SK-N-SH treated with all-trans-retinoic acid at 6 μM for 48 hours (cell line): Measurements from ENCODE around the gene ADGRL2.
A peak's percentile ranks its signal among the peaks of the same experiment; 100 is the strongest.

Experiments used
- ATAC-seq: fragments of 200-7000 bp; cut with Tn5 transposase; 3 replicates; pipeline ENCODE4 v1.9.1; 2020; ENCODE audit warnings: mild to moderate bottlenecking, moderate library complexity
- ARNTL ChIP-seq: fragments of 450-650 bp; formaldehyde crosslinking; IDR thresholded peaks from 2 replicates; pipeline ENCODE4 v1.5.0; 2020; ENCODE audit warnings: low read depth, mild to moderate bottlenecking, moderate library complexity, borderline replicate concordance
- BACH2 ChIP-seq: fragments of 250-450 bp; sonication (Bioruptor Pico); IDR thresholded peaks from 2 replicates; pipeline ENCODE4 v1.9.0; 2021; ENCODE audit warnings: mild to moderate bottlenecking, borderline replicate concordance
- CSDC2 ChIP-seq: fragments of 250-450 bp; sonication (Bioruptor Pico); IDR thresholded peaks from 2 replicates; pipeline ENCODE4 v1.5.0; 2020; ENCODE audit warnings: mild to moderate bottlenecking, moderate library complexity
- ESRRG ChIP-seq: fragments of 250-450 bp; sonication (Bioruptor Pico); IDR thresholded peaks from 2 replicates; pipeline ENCODE4 v1.6.1; 2021; ENCODE audit warnings: mild to moderate bottlenecking
- GLIS3 ChIP-seq: fragments of 250-450 bp; sonication (Bioruptor Pico); IDR thresholded peaks from 2 replicates; pipeline ENCODE4 v1.5.0; 2020; ENCODE audit warnings: mild to moderate bottlenecking, moderate library complexity
- ISL1 ChIP-seq: fragments of 250-450 bp; sonication (Bioruptor Pico); IDR thresholded peaks from 2 replicates; pipeline ENCODE4 v2.1.2; 2022; ENCODE audit warnings: mild to moderate bottlenecking, moderate library complexity
- OSR1 ChIP-seq: fragments of 250-450 bp; sonication (Bioruptor Pico); IDR thresholded peaks from 2 replicates; pipeline ENCODE4 v1.8.0; 2022; ENCODE audit warnings: moderate library complexity, mild to moderate bottlenecking, inconsistent platforms
- PPARA ChIP-seq: fragments of 250-450 bp; sonication (Bioruptor Pico); IDR thresholded peaks from 2 replicates; pipeline ENCODE4 v1.5.0; 2020; ENCODE audit warnings: mild to moderate bottlenecking, borderline replicate concordance
- RARB ChIP-seq: fragments of 250-450 bp; sonication (Bioruptor Pico); IDR thresholded peaks from 2 replicates; pipeline ENCODE4 v1.8.0; 2021; ENCODE audit warnings: mild to moderate bottlenecking, moderate library complexity
- SNAI2 ChIP-seq: fragments of 250-450 bp; sonication (Bioruptor Pico); IDR thresholded peaks from 2 replicates; pipeline ENCODE4 v1.5.0; 2020; ENCODE audit warnings: mild to moderate bottlenecking, moderate library complexity
- TOX ChIP-seq: fragments of 250-450 bp; sonication (Bioruptor Pico); IDR thresholded peaks from 2 replicates; pipeline ENCODE4 v1.8.0; 2021; ENCODE audit warnings: mild to moderate bottlenecking, moderate library complexity, borderline replicate concordance
- ZC3H10 ChIP-seq: fragments of 250-450 bp; sonication (Bioruptor Pico); IDR thresholded peaks from 2 replicates; pipeline ENCODE4 v1.5.1; 2021; ENCODE audit warnings: mild to moderate bottlenecking, moderate library complexity
- ZFP3 ChIP-seq: fragments of 250-450 bp; sonication (Bioruptor Pico); IDR thresholded peaks from 2 replicates; pipeline ENCODE4 v1.5.0; 2020; ENCODE audit warnings: mild to moderate bottlenecking, moderate library complexity
- ZNF565 ChIP-seq: fragments of 450-650 bp; formaldehyde crosslinking; conservative IDR thresholded peaks from 2 replicates; pipeline ENCODE4 v1.5.0; 2020; ENCODE audit warnings: low read depth, mild to moderate bottlenecking, moderate library complexity
- ZNF70 ChIP-seq: fragments of 450-650 bp; formaldehyde crosslinking; IDR thresholded peaks from 2 replicates; pipeline ENCODE4 v1.5.0; 2020; ENCODE audit warnings: mild to moderate bottlenecking, moderate library complexity
- ZNF8 ChIP-seq: fragments of 450-650 bp; formaldehyde crosslinking; IDR thresholded peaks from 2 replicates; pipeline ENCODE4 v1.5.0; 2020; ENCODE audit warnings: mild to moderate bottlenecking, moderate library complexity
- TF ChIP-seq, protein P1 (sequence below): fragments of 250-450 bp; sonication (Bioruptor Pico); IDR thresholded peaks from 2 replicates; pipeline ENCODE4 v1.8.0; 2020; ENCODE audit warnings: mild to moderate bottlenecking, moderate library complexity, borderline replicate concordance
- TF ChIP-seq, protein P2 (sequence below): fragments of 250-450 bp; sonication (Bioruptor Pico); IDR thresholded peaks from 2 replicates; pipeline ENCODE4 v1.8.0; 2021; ENCODE audit warnings: low read depth, mild to moderate bottlenecking, moderate library complexity, borderline replicate concordance
- TF ChIP-seq, protein P3 (sequence below): fragments of 250-450 bp; sonication (Bioruptor Pico); IDR thresholded peaks from 2 replicates; pipeline ENCODE4 v1.5.0; 2020; ENCODE audit warnings: mild to moderate bottlenecking, moderate library complexity
- TF ChIP-seq, protein P4 (sequence below): fragments of 250-450 bp; sonication (Bioruptor Pico); IDR thresholded peaks from 2 replicates; pipeline ENCODE4 v1.5.1; 2020; ENCODE audit warnings: low read depth, mild to moderate bottlenecking, moderate library complexity

Gene ADGRL2

DNA sequence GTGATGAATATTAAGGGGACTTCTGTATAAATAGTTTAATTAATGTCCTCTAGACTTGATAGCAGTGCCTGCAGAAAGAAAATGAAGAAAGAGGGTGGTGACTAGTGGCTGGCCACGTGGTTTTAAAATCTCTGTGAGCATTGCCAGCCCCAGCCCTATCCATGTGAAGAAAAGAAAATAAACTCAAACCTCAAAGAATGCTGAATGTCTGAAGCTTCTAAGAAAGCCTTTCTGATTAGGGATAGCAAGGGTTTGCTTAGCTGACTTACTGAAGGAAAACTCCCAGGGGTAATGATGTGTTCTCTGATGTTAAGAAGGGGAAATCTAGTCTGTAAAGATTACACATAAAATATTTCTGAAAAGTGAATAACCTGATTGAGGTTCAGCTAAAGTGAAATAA is 31.8 kb downstream of the ADGRL2 start (continued):
- TF ChIP-seq, protein P1, sequence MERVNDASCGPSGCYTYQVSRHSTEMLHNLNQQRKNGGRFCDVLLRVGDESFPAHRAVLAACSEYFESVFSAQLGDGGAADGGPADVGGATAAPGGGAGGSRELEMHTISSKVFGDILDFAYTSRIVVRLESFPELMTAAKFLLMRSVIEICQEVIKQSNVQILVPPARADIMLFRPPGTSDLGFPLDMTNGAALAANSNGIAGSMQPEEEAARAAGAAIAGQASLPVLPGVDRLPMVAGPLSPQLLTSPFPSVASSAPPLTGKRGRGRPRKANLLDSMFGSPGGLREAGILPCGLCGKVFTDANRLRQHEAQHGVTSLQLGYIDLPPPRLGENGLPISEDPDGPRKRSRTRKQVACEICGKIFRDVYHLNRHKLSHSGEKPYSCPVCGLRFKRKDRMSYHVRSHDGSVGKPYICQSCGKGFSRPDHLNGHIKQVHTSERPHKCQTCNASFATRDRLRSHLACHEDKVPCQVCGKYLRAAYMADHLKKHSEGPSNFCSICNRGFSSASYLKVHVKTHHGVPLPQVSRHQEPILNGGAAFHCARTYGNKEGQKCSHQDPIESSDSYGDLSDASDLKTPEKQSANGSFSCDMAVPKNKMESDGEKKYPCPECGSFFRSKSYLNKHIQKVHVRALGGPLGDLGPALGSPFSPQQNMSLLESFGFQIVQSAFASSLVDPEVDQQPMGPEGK (CRISPR knock-in tag), result no peak

DNA sequence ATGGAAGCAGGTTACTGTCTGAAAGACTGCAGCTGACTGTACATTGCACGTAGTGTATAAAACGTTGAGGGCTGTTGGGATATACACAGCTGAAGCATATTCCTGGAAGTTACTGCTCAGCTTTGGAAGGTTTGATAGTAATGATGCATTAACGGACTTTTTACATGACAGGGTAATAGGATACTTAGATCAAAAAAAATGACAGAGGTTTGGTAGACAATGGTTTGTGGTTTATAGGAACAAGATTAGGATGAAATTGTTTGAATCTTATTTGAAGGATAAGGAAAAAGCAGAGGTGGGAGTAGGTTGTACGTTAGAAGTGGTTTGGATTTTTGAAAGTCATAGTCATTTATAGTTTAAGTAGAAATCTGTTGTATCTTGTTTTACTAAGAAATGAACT is 33.0 kb downstream of the ADGRL2 start:
- no peak for ATAC-seq
- TF ChIP-seq, protein P2, sequence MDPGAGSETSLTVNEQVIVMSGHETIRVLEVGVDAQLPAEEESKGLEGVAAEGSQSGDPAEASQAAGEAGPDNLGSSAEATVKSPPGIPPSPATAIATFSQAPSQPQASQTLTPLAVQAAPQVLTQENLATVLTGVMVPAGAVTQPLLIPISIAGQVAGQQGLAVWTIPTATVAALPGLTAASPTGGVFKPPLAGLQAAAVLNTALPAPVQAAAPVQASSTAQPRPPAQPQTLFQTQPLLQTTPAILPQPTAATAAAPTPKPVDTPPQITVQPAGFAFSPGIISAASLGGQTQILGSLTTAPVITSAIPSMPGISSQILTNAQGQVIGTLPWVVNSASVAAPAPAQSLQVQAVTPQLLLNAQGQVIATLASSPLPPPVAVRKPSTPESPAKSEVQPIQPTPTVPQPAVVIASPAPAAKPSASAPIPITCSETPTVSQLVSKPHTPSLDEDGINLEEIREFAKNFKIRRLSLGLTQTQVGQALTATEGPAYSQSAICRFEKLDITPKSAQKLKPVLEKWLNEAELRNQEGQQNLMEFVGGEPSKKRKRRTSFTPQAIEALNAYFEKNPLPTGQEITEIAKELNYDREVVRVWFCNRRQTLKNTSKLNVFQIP (CRISPR knock-in tag), result no peak
- TF ChIP-seq ISL1 (CRISPR knock-in tag) (no peak), ZNF565 (CRISPR knock-in tag) (no peak), ZNF8 (CRISPR knock-in tag) (no peak), GLIS3 (CRISPR knock-in tag) (no peak), SNAI2 (no peak), ZFP3 (CRISPR knock-in tag) (no peak), OSR1 (CRISPR knock-in tag) (no peak), BACH2 (CRISPR knock-in tag) (no peak), PPARA (CRISPR knock-in tag) (no peak), ESRRG (CRISPR knock-in tag) (no peak), ZNF70 (no peak)
- TF ChIP-seq, all 23 proteins: peak for 0

DNA sequence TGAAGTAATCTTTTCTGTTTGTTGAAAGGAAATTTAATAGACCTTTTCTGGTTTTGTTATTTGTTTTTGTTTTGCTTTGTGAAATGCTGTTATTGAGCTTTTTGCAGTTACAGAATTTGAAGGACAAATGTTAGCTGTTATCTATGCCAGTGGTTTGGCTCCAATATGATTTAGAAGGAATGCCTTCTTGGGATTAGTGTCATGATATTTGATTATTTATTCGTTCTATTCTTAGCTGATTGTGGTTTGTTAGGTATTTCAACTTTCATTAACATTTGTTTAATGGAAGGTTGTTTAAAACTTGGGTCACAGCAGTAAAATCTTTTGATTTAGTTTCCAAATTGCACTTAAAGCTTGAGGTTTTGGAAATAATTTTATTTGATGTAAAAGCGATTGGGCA is 33.5 kb downstream of the ADGRL2 start:
- no peak for TF ChIP-seq ZFP3 (CRISPR knock-in tag)
- TF ChIP-seq ZC3H10, result 0 out of 2 replicates have a peak, but pooled peaks have one; percentile 8
- TF ChIP-seq ISL1 (CRISPR knock-in tag), result peak; percentile 48
- no peak for ATAC-seq

DNA sequence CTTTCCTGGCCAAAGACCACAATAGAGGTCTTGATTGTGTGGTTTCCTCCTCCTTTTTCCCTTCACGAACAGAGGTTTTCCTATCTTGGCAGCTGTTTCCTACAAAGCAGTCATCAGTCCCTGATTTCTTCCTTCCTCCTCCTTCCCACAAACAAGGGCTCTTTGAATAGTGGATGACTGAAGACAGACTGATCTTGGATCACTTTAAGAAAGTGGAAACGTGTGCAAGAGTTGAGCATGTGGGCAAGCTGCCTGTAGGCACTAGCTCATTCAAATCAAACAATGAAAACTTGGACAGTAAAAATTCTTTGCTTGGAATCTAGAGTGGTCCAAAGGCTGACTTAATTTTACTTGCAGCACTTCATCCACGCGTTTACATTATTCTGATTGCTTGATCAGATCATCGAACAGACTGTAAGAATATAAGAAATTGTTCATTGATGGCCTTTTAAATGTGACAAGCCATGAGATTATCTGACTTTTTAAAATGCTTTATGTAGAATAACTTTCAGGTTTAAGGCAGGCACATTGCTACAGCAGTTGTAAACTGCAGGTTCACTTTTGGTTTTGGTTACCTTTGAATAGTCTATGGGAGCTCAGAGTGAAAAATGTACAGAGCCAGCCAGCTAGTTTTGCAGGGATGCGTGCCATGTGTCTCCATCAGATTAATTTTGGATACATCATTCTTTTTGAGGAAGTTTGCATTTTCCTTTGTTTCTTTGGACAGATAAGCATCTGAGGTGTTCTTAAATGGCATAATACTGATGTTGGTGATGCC is 34.4 kb downstream of the ADGRL2 start:
- TF ChIP-seq ZFP3 (CRISPR knock-in tag), result no peak
- TF ChIP-seq PPARA (CRISPR knock-in tag), result no peak
- TF ChIP-seq OSR1 (CRISPR knock-in tag), result no peak
- TF ChIP-seq TOX (CRISPR knock-in tag), result no peak
- TF ChIP-seq, all 23 proteins: peak for 0
- peak; percentile 59 for ATAC-seq

DNA sequence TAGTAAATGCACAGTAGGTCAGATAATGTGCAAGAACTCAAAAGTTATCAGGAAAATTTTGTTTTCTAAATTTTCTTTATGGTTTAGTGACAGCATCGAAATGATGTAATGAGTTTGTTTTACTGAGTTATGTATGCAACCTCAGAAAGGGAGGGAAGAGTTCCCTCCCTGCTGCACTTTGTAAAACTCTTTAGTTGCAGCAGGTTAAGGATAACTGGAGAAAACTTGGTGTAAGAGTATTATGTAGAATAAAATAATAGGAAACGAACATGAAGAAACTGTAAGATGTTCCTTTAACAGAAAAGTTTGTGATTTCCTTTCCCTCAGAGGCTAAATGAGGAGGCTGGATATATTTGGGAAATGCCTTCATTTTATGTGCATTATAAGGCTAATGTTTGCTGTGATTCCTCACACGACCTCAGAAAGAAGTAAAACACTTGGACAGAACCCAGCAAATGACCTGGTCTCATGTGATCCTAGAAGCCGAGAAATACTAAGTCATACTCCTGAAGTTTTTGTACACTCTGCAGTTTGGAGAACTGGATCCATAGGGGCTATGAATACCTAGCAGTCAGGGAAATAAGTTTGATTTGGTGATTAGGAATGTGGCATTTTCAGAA is 35.4 kb downstream of the ADGRL2 start:
- peak; percentile 33; the same call in 2 of the 3 replicates for ATAC-seq
- TF ChIP-seq ZC3H10, result no peak
- TF ChIP-seq ZNF70, result no peak
- TF ChIP-seq BACH2 (CRISPR knock-in tag), result no peak
- TF ChIP-seq, protein P1 (CRISPR knock-in tag), result no peak
- TF ChIP-seq, protein P3, sequence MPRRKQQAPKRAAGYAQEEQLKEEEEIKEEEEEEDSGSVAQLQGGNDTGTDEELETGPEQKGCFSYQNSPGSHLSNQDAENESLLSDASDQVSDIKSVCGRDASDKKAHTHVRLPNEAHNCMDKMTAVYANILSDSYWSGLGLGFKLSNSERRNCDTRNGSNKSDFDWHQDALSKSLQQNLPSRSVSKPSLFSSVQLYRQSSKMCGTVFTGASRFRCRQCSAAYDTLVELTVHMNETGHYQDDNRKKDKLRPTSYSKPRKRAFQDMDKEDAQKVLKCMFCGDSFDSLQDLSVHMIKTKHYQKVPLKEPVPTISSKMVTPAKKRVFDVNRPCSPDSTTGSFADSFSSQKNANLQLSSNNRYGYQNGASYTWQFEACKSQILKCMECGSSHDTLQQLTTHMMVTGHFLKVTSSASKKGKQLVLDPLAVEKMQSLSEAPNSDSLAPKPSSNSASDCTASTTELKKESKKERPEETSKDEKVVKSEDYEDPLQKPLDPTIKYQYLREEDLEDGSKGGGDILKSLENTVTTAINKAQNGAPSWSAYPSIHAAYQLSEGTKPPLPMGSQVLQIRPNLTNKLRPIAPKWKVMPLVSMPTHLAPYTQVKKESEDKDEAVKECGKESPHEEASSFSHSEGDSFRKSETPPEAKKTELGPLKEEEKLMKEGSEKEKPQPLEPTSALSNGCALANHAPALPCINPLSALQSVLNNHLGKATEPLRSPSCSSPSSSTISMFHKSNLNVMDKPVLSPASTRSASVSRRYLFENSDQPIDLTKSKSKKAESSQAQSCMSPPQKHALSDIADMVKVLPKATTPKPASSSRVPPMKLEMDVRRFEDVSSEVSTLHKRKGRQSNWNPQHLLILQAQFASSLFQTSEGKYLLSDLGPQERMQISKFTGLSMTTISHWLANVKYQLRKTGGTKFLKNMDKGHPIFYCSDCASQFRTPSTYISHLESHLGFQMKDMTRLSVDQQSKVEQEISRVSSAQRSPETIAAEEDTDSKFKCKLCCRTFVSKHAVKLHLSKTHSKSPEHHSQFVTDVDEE (CRISPR knock-in tag), result no peak
- no peak for TF ChIP-seq RARB (CRISPR knock-in tag)
- TF ChIP-seq, protein P4, sequence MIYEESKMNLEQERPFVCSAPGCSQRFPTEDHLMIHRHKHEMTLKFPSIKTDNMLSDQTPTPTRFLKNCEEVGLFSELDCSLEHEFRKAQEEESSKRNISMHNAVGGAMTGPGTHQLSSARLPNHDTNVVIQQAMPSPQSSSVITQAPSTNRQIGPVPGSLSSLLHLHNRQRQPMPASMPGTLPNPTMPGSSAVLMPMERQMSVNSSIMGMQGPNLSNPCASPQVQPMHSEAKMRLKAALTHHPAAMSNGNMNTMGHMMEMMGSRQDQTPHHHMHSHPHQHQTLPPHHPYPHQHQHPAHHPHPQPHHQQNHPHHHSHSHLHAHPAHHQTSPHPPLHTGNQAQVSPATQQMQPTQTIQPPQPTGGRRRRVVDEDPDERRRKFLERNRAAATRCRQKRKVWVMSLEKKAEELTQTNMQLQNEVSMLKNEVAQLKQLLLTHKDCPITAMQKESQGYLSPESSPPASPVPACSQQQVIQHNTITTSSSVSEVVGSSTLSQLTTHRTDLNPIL, result no peak
- no peak for TF ChIP-seq ISL1 (CRISPR knock-in tag)
- TF ChIP-seq, protein P2 (CRISPR knock-in tag), result no peak
- TF ChIP-seq CSDC2, result no peak
- no peak for TF ChIP-seq TOX (CRISPR knock-in tag)
- TF ChIP-seq ARNTL (CRISPR knock-in tag), result no peak
